Thyroid gland (tissue), 4 donors: ENCODE results near the gene RSAD2. TPM values are rescaled to one million over a fixed set of nuclear protein-coding genes. Genes with fewer than 3 reads are reported as not detected.

ENCODE experiments used
- DNase-seq, 2 donors: peaks; one replicate each; pipeline ENCODE4 v3.0.0-alpha.2; 2019
- H3K27ac ChIP-seq, 3 donors: fragments of 200-600 bp; sonication (generic); 1 replicate in 2 of 3; 2 replicates in 1 of 3; pipeline ENCODE4 v1.5.1; 2016 to 2019; ENCODE audit warnings: mild to moderate bottlenecking in 1 of 3, moderate library complexity in 1 of 3
- H3K27me3 ChIP-seq: fragments of 200-600 bp; sonication (generic); one replicate; pipeline ENCODE4 v1.5.1; 2019
- H3K36me3 ChIP-seq, 2 donors: fragments of 200-600 bp; sonication (generic); one replicate each; pipeline ENCODE4 v1.5.1; 2016 to 2019
- H3K4me1 ChIP-seq, 2 donors: fragments of 200-600 bp; sonication (generic); one replicate each; pipeline ENCODE4 v1.5.1; 2017 to 2019
- H3K4me3 ChIP-seq, 3 donors: fragments of 200-600 bp; sonication (generic); replicated peaks in 1 of 3; 1 replicate in 2 of 3; 2 replicates in 1 of 3; pipeline ENCODE4 v1.5.1; 2016; ENCODE audit warnings: mild to moderate bottlenecking in 1 of 3
- H3K9me3 ChIP-seq: fragments of 200-600 bp; sonication (generic); one replicate; pipeline ENCODE4 v1.5.1; 2017
- POLR2A ChIP-seq, 2 donors: fragments of 450-650 bp; IDR thresholded peaks; one replicate each; pipeline ENCODE4 v1.6.1; 2017; ENCODE audit warnings: antibody characterized with exemption in 2 of 2, mild to moderate bottlenecking in 2 of 2, moderate library complexity in 1 of 2
- WGBS, 2 donors: methylation state at CpG; one replicate each; pipeline ENCODE4 v1.1.5; 2017; 5-methylcytosine and 5-hydroxymethylcytosine counted together
- intact Hi-C: fragments of 100-400 bp; cut with DNase I; formaldehyde crosslinking; loops from one replicate; pipeline ENCODE4 v1.15.1; 2023
- total RNA-seq, 4 donors: library from RNA; depleted of rRNA; stranded (reverse); fragments of >200 nt; gene quantifications; one replicate each; pipeline ENCODE4 v1.2.3, GENCODE V29; 2016
- TF ChIP-seq, protein P1 (sequence below), 6 experiments: fragments of 200-600 bp in 3 of 6; fragments of 450-650 bp in 3 of 6; sonication (generic) in 3 of 6; IDR thresholded peaks; one replicate each; pipeline ENCODE4 v1.5.1; 2016 to 2019; ENCODE audit warnings: antibody characterized with exemption in 6 of 6, mild to moderate bottlenecking in 2 of 6, inconsistent platforms in 1 of 6, moderate library complexity in 1 of 6

RSAD2 gene
- total RNA-seq, 4 donors from 2014 or later: 1.5 to 4.9 (median 2.6) TPM

- H3K9me3 ChIP-seq: no peaks in the 10 kb centered on the region
- DNase-seq: no peak
- no peak overlapping the region for H3K27ac ChIP-seq
- WGBS, 2 donors: 66 to 86% methylated on average over 3 of the region's 3 CpGs
- TF ChIP-seq, protein P1, sequence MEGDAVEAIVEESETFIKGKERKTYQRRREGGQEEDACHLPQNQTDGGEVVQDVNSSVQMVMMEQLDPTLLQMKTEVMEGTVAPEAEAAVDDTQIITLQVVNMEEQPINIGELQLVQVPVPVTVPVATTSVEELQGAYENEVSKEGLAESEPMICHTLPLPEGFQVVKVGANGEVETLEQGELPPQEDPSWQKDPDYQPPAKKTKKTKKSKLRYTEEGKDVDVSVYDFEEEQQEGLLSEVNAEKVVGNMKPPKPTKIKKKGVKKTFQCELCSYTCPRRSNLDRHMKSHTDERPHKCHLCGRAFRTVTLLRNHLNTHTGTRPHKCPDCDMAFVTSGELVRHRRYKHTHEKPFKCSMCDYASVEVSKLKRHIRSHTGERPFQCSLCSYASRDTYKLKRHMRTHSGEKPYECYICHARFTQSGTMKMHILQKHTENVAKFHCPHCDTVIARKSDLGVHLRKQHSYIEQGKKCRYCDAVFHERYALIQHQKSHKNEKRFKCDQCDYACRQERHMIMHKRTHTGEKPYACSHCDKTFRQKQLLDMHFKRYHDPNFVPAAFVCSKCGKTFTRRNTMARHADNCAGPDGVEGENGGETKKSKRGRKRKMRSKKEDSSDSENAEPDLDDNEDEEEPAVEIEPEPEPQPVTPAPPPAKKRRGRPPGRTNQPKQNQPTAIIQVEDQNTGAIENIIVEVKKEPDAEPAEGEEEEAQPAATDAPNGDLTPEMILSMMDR (IDR thresholded peaks at IDR 0.05): no peak
- TF ChIP-seq POLR2A (IDR thresholded peaks at IDR 0.05): no peak
- H3K4me1 ChIP-seq: no peaks in the 10 kb centered on the region
- peaks cover 2 to 13% of the 10 kb centered on the region in 2 donors for H3K36me3 ChIP-seq
- H3K4me3 ChIP-seq: no peak overlapping the region
- intact Hi-C loops: no loop called here
- H3K27me3 ChIP-seq: no peaks in the 10 kb centered on the region
Measured at GRCh38 chr2:6845312-6845711, 32.3 kb upstream of the RSAD2 start.

DNA sequence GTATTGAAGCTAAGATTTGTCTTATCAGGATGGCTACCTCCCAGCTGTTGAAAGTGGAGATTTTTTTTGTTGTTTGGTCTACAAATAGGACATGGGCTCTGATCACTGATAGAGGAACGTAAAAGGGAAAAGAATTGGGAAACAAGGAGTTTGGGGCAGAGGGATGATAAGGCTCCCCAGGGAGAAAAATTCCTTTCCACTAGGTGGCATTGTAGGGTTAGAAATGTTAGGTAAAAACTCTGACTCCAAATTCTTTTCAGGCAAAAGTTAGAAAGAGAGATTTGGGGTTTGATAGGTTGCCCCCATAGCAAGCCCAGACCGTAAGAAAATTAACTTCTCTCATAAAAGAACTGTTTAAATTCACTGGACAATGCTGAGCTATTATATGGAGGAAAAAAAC is 31.7 kb upstream of the RSAD2 start:
- Histone ChIP-seq H3K36me3 (peaks cover 6 to 13% of the 10 kb centered on the region in 2 donors), H3K27me3 (no peaks in the 10 kb centered on the region), H3K4me1 (no peaks in the 10 kb centered on the region), H3K27ac (no peak overlapping the region), H3K9me3 (no peaks in the 10 kb centered on the region), H3K4me3 (no peak overlapping the region)
- 89 to 97% methylated on average over 2 of the region's 2 CpGs for WGBS, 2 donors
- TF ChIP-seq POLR2A (IDR thresholded peaks at IDR 0.05): no peak
- TF ChIP-seq, protein P1 (IDR thresholded peaks at IDR 0.05): no peak
- DNase-seq: no peak
- intact Hi-C loops: no loop called here

- DNase-seq: no peak
- H3K27me3 ChIP-seq: no peaks in the 10 kb centered on the region
- TF ChIP-seq, protein P1 (IDR thresholded peaks at IDR 0.05): no peak
- H3K4me3 ChIP-seq: no peak overlapping the region
- no peaks in the 10 kb centered on the region for H3K4me1 ChIP-seq
- 80 to 91% methylated on average over 1 of the region's 1 CpG for WGBS, 2 donors
- H3K36me3 ChIP-seq: peaks cover 6 to 13% of the 10 kb centered on the region in 2 donors
- intact Hi-C loops: no loop called here
- H3K27ac ChIP-seq: no peak overlapping the region
- H3K9me3 ChIP-seq: no peaks in the 10 kb centered on the region
Measured at GRCh38 chr2:6846540-6846939, 31.0 kb upstream of the RSAD2 start.

DNA sequence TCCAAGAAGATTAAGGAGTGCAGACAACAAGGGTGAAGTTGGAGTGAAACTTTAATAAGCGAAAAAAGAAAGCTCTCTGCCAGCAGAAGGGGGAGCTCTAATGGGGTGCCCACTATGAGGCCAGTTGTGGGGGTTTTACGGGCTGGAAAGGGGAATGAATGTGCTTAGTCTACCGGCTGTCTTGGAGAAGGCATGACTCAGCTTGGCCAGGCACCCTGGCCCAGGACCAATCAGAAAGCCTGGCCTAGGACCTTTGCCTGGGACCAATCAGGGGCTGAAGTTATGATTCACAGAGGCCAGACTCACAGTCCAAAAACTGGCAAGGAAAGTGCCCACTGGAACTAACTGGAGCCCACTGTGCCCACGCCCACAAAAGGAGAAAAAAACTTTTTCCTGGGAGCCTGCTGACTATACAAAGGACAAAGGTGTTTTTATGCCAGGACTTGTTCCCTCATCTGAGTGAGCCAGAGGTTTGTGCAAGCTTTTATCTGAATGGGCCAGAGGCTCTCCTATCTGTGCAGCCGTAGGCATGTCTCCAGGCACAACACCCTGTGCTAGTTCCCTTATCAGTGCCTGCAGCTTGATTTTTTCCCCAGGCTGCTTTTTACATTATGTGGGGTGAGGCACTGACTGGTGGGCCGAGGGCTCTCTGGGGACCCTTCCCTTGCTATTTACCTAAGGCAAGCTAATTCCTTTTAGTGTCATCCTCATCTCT is 30.5 kb upstream of the RSAD2 start:
- TF ChIP-seq, protein P1 (IDR thresholded peaks at IDR 0.05): no peak
- TF ChIP-seq POLR2A (IDR thresholded peaks at IDR 0.05): no peak
- no peak overlapping the region for H3K27ac ChIP-seq
- no peaks in the 10 kb centered on the region for H3K4me1 ChIP-seq
- H3K9me3 ChIP-seq: no peaks in the 10 kb centered on the region
- peaks cover 6 to 13% of the 10 kb centered on the region in 2 donors for H3K36me3 ChIP-seq
- whole genome bisulfite sequencing, 2 donors: 92 to 94% methylated on average over 6 of the region's 6 CpGs
- H3K4me3 ChIP-seq: no peak overlapping the region
- H3K27me3 ChIP-seq: no peaks in the 10 kb centered on the region
- intact Hi-C loops: no loop called here
- DNase-seq: no peak

- TF ChIP-seq, protein P1 (IDR thresholded peaks at IDR 0.05): no peak
- TF ChIP-seq POLR2A (IDR thresholded peaks at IDR 0.05): no peak
- H3K36me3 ChIP-seq: peaks cover 6 to 13% of the 10 kb centered on the region in 2 donors
Measured at GRCh38 chr2:6852195-6852594, 25.4 kb upstream of the RSAD2 start.

More at GRCh38 chr2:6852195-6852594, 25.4 kb upstream of the RSAD2 start:
- H3K27ac ChIP-seq: no peak overlapping the region
- no peak for DNase-seq
- no peak overlapping the region for H3K4me3 ChIP-seq
- intact Hi-C loops: no loop called here
- no peaks in the 10 kb centered on the region for H3K9me3 ChIP-seq
- no peaks in the 10 kb centered on the region for H3K27me3 ChIP-seq
- WGBS, 2 donors: 94 to 96% methylated on average over 2 of the region's 2 CpGs
- H3K4me1 ChIP-seq: peaks cover 0 to 6% of the 10 kb centered on the region in 2 donors
